Suprapubic skin (tissue), 4 donors: ENCODE data around the gene ZDHHC1. TPM values are rescaled to one million over a fixed set of nuclear protein-coding genes. Genes with fewer than 3 reads are reported as not detected.

Source experiments
- DNase-seq, 2 donors: peaks; one replicate each; pipeline ENCODE4 v3.0.0-alpha.2; 2019; ENCODE audit warnings: low spot score in 2 of 2
- H3K27ac ChIP-seq: fragments of 200-600 bp; sonication (generic); one replicate; pipeline ENCODE4 v1.5.1; 2019
- H3K27me3 ChIP-seq: fragments of 200-600 bp; sonication (generic); one replicate; pipeline ENCODE4 v1.5.1; 2019
- H3K36me3 ChIP-seq: fragments of 200-600 bp; sonication (generic); one replicate; pipeline ENCODE4 v1.5.1; 2019
- H3K4me1 ChIP-seq: fragments of 200-600 bp; sonication (generic); one replicate; pipeline ENCODE4 v1.5.1; 2019
- H3K4me3 ChIP-seq: fragments of 200-600 bp; sonication (generic); one replicate; pipeline ENCODE4 v1.5.1; 2019; ENCODE audit warnings: mild to moderate bottlenecking
- H3K9me3 ChIP-seq: fragments of 200-600 bp; sonication (generic); one replicate; pipeline ENCODE4 v1.5.1; 2019
- CTCF ChIP-seq, 2 donors: fragments of 200-600 bp in 1 of 2; fragments of 450-650 bp in 1 of 2; sonication (generic) in 1 of 2; IDR thresholded peaks; one replicate each; pipeline ENCODE4 v1.5.1; 2016 to 2019; ENCODE audit warnings: antibody characterized with exemption in 2 of 2, mild to moderate bottlenecking in 1 of 2, moderate library complexity in 1 of 2
- EP300 ChIP-seq: sonication (generic); formaldehyde crosslinking; IDR thresholded peaks from one replicate; pipeline ENCODE4 v1.6.1; 2017; ENCODE audit warnings: antibody characterized with exemption
- POLR2A ChIP-seq, 2 donors: fragments of 450-650 bp; IDR thresholded peaks; one replicate each; pipeline ENCODE4 v1.6.1; 2017; ENCODE audit warnings: antibody characterized with exemption in 2 of 2, mild to moderate bottlenecking in 2 of 2, moderate library complexity in 2 of 2
- POLR2AphosphoS5 ChIP-seq, 3 donors: sonication (generic); formaldehyde crosslinking; IDR thresholded peaks; one replicate each; pipeline ENCODE4 v1.6.1; 2017; ENCODE audit warnings: antibody characterized with exemption in 3 of 3
- WGBS: methylation state at CpG from one replicate; pipeline ENCODE4 v1.1.5; 2018; 5-methylcytosine and 5-hydroxymethylcytosine counted together
- total RNA-seq, 4 donors: library from RNA; depleted of rRNA; stranded (reverse); fragments of >200 nt; gene quantifications; one replicate each; pipeline ENCODE4 v1.1.0, GENCODE V29; 2016

ZDHHC1 gene
- total RNA-seq, 4 donors from 2014 or later: 14.0 to 31.0 (median 23.8) TPM

- no peaks in the 10 kb centered on the region for H3K9me3 ChIP-seq
- no peaks in the 10 kb centered on the region for H3K27me3 ChIP-seq
- no peaks in the 10 kb centered on the region for H3K36me3 ChIP-seq
- TF ChIP-seq POLR2A (IDR thresholded peaks at IDR 0.05) (no peak), EP300 (no peak), CTCF (IDR thresholded peaks at IDR 0.05) (no peak), POLR2AphosphoS5 (IDR thresholded peaks at IDR 0.05) (no peak)
- peaks cover 49% of the 10 kb centered on the region for H3K4me1 ChIP-seq
- no peak overlapping the region for H3K4me3 ChIP-seq
- WGBS: 48% methylated on average over 6 of the region's 6 CpGs
- DNase-seq: no peak
- H3K27ac ChIP-seq: peak overlapping the region; percentile 82
Measured at GRCh38 chr16:67413978-67414911, 2.0 kb downstream of the ZDHHC1 start.

- peaks cover 57% of the 10 kb centered on the region for H3K4me1 ChIP-seq
- H3K27ac ChIP-seq: no peak overlapping the region
- TF ChIP-seq POLR2A (IDR thresholded peaks at IDR 0.05) (no peak), CTCF (IDR thresholded peaks at IDR 0.05) (no peak), EP300 (no peak), POLR2AphosphoS5 (IDR thresholded peaks at IDR 0.05) (no peak)
- H3K27me3 ChIP-seq: no peaks in the 10 kb centered on the region
- no peaks in the 10 kb centered on the region for H3K36me3 ChIP-seq
- 44% methylated on average over 2 of the region's 2 CpGs for WGBS
- no peaks in the 10 kb centered on the region for H3K9me3 ChIP-seq
- no peak overlapping the region for H3K4me3 ChIP-seq
- no peak for DNase-seq
Measured at GRCh38 chr16:67412294-67412693, 4.0 kb downstream of the ZDHHC1 start.

- no peaks in the 10 kb centered on the region for H3K36me3 ChIP-seq
- no peak overlapping the region for H3K4me3 ChIP-seq
- no peak for TF ChIP-seq POLR2AphosphoS5 (IDR thresholded peaks at IDR 0.05)
- TF ChIP-seq EP300: no peak
- TF ChIP-seq POLR2A (IDR thresholded peaks at IDR 0.05): no peak
- TF ChIP-seq CTCF (IDR thresholded peaks at IDR 0.05): no peak
- peaks cover 57% of the 10 kb centered on the region for H3K4me1 ChIP-seq
- no peak overlapping the region for H3K27ac ChIP-seq
- H3K9me3 ChIP-seq: no peaks in the 10 kb centered on the region
- no peak for DNase-seq
- 91% methylated on average over 3 of the region's 3 CpGs for WGBS
- no peaks in the 10 kb centered on the region for H3K27me3 ChIP-seq
Measured at GRCh38 chr16:67411339-67411738, 4.9 kb downstream of the ZDHHC1 start.

GRCh38 chr16:67409631-67410030, 6.6 kb downstream of the ZDHHC1 start:
- WGBS: 60% methylated on average over 2 of the region's 9 CpGs
- H3K4me3 ChIP-seq: no peak overlapping the region
- H3K27me3 ChIP-seq: no peaks in the 10 kb centered on the region
- H3K36me3 ChIP-seq: no peaks in the 10 kb centered on the region
- TF ChIP-seq POLR2AphosphoS5 (IDR thresholded peaks at IDR 0.05): no peak
- no peak for TF ChIP-seq EP300
- TF ChIP-seq POLR2A (IDR thresholded peaks at IDR 0.05): no peak
- no peak for TF ChIP-seq CTCF (IDR thresholded peaks at IDR 0.05)
- no peaks in the 10 kb centered on the region for H3K9me3 ChIP-seq
- H3K4me1 ChIP-seq: peaks cover 58% of the 10 kb centered on the region
- no peak overlapping the region for H3K27ac ChIP-seq
- DNase-seq: no peak

GRCh38 chr16:67407788-67408452, 8.4 kb downstream of the ZDHHC1 start:
- DNase-seq: no peak
- H3K27ac ChIP-seq: peak overlapping the region; percentile 93

More at GRCh38 chr16:67407788-67408452, 8.4 kb downstream of the ZDHHC1 start:
- WGBS: 73% methylated on average over 6 of the region's 6 CpGs
- Histone ChIP-seq H3K27me3 (no peaks in the 10 kb centered on the region), H3K36me3 (no peaks in the 10 kb centered on the region), H3K4me1 (peaks cover 60% of the 10 kb centered on the region), H3K4me3 (no peak overlapping the region), H3K9me3 (no peaks in the 10 kb centered on the region)
- TF ChIP-seq POLR2A (IDR thresholded peaks at IDR 0.05) (no peak), EP300 (no peak), CTCF (IDR thresholded peaks at IDR 0.05) (no peak), POLR2AphosphoS5 (IDR thresholded peaks at IDR 0.05) (no peak)
